ENCODE data around the gene RCC2. TPM values are rescaled to one million over a fixed set of nuclear protein-coding genes. Genes with fewer than 3 reads are reported as not detected.

Gene RCC2
- 64.2 and 75.7 TPM in 2 replicates for total RNA-seq

DNA sequence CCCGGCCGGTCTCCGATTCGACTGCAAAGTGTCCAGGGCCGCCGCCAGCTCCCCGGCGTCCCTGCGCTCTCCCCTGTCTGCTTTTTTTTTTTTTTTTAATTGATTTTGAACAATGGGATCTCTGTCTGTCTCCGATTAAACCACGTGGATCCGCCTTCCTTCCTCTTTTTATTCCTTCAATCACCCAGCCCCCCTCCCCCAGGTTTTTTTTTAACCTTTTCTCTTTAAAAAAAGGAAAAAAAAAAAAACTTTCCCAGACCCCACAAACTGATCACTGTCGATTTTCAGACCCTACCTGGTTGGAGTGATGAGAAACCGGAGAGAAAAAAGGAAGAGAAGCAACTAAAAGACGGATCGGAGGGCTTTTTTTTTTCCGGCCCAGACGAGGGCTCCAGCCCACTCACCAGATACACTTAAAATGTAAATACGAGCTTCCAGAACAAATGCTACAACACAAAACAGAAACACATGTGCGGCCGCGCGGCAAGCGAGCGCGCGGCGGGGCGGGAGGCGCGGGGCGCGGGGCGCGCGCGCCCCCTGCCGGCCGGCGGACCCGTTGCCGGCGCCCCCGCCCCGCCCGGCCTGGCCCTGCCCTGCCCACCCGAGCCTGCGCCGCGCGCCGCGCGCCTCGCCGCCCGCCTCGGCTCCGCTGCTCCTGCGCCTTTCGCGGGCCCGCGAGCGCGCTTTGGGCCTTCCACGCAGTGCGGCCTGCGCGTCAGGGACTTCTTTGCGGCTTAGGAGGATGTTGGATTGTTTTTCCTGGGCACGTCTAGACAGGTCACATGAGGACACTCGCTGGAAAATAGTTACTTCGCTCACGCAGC is at the start of gene RCC2:
Gene RCC2, minus strand, starts transcription at position 428 of the 824 bp plus-strand sequence. CDS start 1,163 bp downstream, outside the sequence.

DNA sequence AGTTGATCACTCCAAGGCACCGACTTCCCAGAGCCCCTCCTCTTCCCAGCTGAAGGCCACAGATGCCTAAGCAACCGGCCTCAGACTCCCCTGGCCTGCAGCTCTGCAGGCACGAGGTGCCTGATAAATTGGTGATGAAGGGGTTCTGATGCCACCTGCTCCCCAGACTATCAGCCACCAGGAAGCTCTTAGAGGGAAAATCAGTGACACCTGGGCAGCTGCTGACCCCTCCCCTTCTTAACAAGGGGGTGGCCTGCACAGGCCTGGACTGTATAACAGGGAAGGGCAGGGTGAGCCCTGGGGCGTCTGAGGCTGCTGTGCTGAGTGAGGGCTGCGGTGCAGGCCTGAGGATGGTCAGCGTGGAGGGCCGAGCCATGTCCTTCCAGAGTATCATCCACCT is 67.6 kb downstream of the RCC2 start, which contains the start of gene PADI6:
Gene PADI6, plus strand, starts transcription at position 301 of the 400 bp plus-strand sequence. Its CDS starts 50 bp downstream, at position 351.

Other genes starting within 250 kb of the RCC2 start
- gene PADI1, start 234.5 kb downstream of the RCC2 start, total RNA-seq = 0.09 and 0.11 TPM in 2 replicates
- gene PADI3, start 190.6 kb downstream of the RCC2 start, total RNA-seq = not detected in 2 replicates
- not detected in 2 replicates for gene PADI4, start 131.5 kb downstream of the RCC2 start, total RNA-seq
- gene PADI6, start 67.5 kb downstream of the RCC2 start, total RNA-seq = not detected in 2 replicates
- 0.69 and 0.76 TPM in 2 replicates for gene ARHGEF10L, start 100.0 kb upstream of the RCC2 start, total RNA-seq

Measured in dermis lymphatic vessel endothelial cell (primary cell).